HCT116 (cell line): ENCODE results near the gene PTGDS. TPM values are rescaled to one million over a fixed set of nuclear protein-coding genes. Genes with fewer than 3 reads are reported as not detected.

Experiments
- ATAC-seq: fragments of 200-7000 bp; cut with Tn5 transposase; 2 replicates; pipeline ENCODE4 v1.9.1; 2020; ENCODE audit warnings: mild to moderate bottlenecking, moderate library complexity
- BruUV-seq: library from RNA; stranded (reverse); fragments of 400-500 nt; replicated peaks from 2 replicates; lab custom pipeline; 2021; lab: Mats Ljungman, UMichigan
- CTCF ChIA-PET: fragments of 300-600 bp; sonication (Branson Sonifier 250); formaldehyde crosslinking; loops from one replicate; lab custom pipeline; 2021; ENCODE audit warnings: antibody characterized with exemption; lab: Charles Lee
- POLR2A ChIA-PET: fragments of 300-600, 350-600 bp; sonication (Branson Sonifier 250); formaldehyde crosslinking; loops from one replicate; lab custom pipeline; 2021; ENCODE audit warnings: antibody characterized with exemption; lab: Charles Lee
- RAD21 ChIA-PET, 2 experiments: fragments of 300-600 bp; sonication (Branson Sonifier 250); formaldehyde crosslinking; loops; one replicate each; lab custom pipeline; 2023; ENCODE audit warnings: low total read pairs in 2 of 2; ENCODE audit not compliant: uncharacterized antibody in 2 of 2, unreplicated experiment in 2 of 2, low non-redundant PET in 1 of 2; lab: Charles Lee
- DNase-seq: peaks from one replicate; pipeline ENCODE4 v3.0.0-alpha.2; 2010; ENCODE audit warnings: low read depth, low spot score
- H2AFZ ChIP-seq: fragments of 200-600 bp; shearing (Covaris generic), sonication (generic); 2 replicates; pipeline ENCODE4 v1.6.1; 2017; ENCODE audit warnings: low read depth, mixed run types, mixed read lengths, antibody characterized with exemption, low read length; ENCODE audit not compliant: poor library complexity, severe bottlenecking
- H3K27ac ChIP-seq: 2 replicates; pipeline ENCODE4 v1.5.1; 2012; ENCODE audit warnings: low read depth, low read length
- H3K27me3 ChIP-seq: fragments of 200-600 bp; sonication (generic); 2 replicates; pipeline ENCODE4 v1.6.1; 2016; ENCODE audit warnings: mixed run types, low read length, mixed read lengths; ENCODE audit not compliant: insufficient read depth
- H3K36me3 ChIP-seq, 2 experiments: fragments of 200-500 bp in 1 of 2; fragments of 200-600 bp in 1 of 2; sonication (Bioruptor generic) in 1 of 2; sonication (generic) in 1 of 2; 2 replicates each; pipeline versions ENCODE4 v1.5.1 to v1.6.1; 2014 to 2016; ENCODE audit warnings: low read length in 2 of 2, inconsistent platforms in 1 of 2, mixed read lengths in 1 of 2, mixed run types in 1 of 2; ENCODE audit not compliant: insufficient read depth in 2 of 2, control insufficient read depth in 1 of 2
- H3K4me1 ChIP-seq, 2 experiments: fragments of 200-600 bp in 1 of 2; sonication (generic) in 1 of 2; 2 replicates each; pipeline versions ENCODE4 v1.5.1 to v1.6.1; 2012 to 2017; ENCODE audit warnings: low read length in 2 of 2, inconsistent platforms in 1 of 2, mild to moderate bottlenecking in 1 of 2, mixed read lengths in 1 of 2, mixed run types in 1 of 2, moderate library complexity in 1 of 2; ENCODE audit not compliant: insufficient read depth in 2 of 2, control insufficient read depth in 1 of 2
- H3K4me2 ChIP-seq: fragments of 200-600 bp; sonication (generic); 2 replicates; pipeline ENCODE4 v1.6.1; 2017; ENCODE audit warnings: mixed run types, low read length, mixed read lengths
- H3K4me3 ChIP-seq, 2 experiments: fragments of 200-600 bp in 1 of 2; sonication (generic) in 1 of 2; replicated peaks in 1 of 2; 2 replicates each; pipeline ENCODE4 v1.5.1; 2011 to 2016; ENCODE audit warnings: low read length in 2 of 2, control low read depth in 1 of 2, low read depth in 1 of 2, mild to moderate bottlenecking in 1 of 2, mixed read lengths in 1 of 2, mixed run types in 1 of 2
- H3K79me2 ChIP-seq: fragments of 200-600 bp; sonication (generic); 2 replicates; pipeline ENCODE4 v1.6.1; 2017; ENCODE audit warnings: mild to moderate bottlenecking, mixed run types, low read length, moderate library complexity, mixed read lengths; ENCODE audit not compliant: insufficient read depth
- H3K9ac ChIP-seq: fragments of 200-600 bp; sonication (generic); 2 replicates; pipeline ENCODE4 v1.6.1; 2016; ENCODE audit warnings: low read length, mixed read lengths
- H3K9me2 ChIP-seq: fragments of 200-600 bp; sonication (generic), shearing (Covaris generic); 2 replicates; pipeline ENCODE4 v1.6.1; 2017; ENCODE audit warnings: mixed run types, mild to moderate bottlenecking, moderate library complexity; ENCODE audit not compliant: insufficient read depth
- H3K9me3 ChIP-seq, 2 experiments: fragments of 200-500 bp in 1 of 2; fragments of 200-600 bp in 1 of 2; sonication (Bioruptor generic) in 1 of 2; sonication (generic) in 1 of 2; 2 replicates each; pipeline ENCODE4 v1.6.1; 2014 to 2017; ENCODE audit warnings: low read length in 2 of 2, mixed read lengths in 2 of 2, inconsistent platforms in 1 of 2, low read depth in 1 of 2, mild to moderate bottlenecking in 1 of 2, mixed run types in 1 of 2, moderate library complexity in 1 of 2; ENCODE audit not compliant: control insufficient read depth in 1 of 2, insufficient read depth in 1 of 2
- H4K20me1 ChIP-seq: fragments of 200-600 bp; sonication (generic), shearing (Covaris generic); 2 replicates; pipeline ENCODE4 v1.6.1; 2017; ENCODE audit warnings: mixed run types, mild to moderate bottlenecking, moderate library complexity; ENCODE audit not compliant: insufficient read depth
- CEBPB ChIP-seq: IDR thresholded peaks from 2 replicates; pipeline ENCODE4 v1.6.1; 2012; ENCODE audit warnings: low read depth
- EGR1 ChIP-seq: IDR thresholded peaks from 2 replicates; pipeline ENCODE4 v1.6.1; 2012; ENCODE audit warnings: low read depth
- FOSL1 ChIP-seq: IDR thresholded peaks from 2 replicates; pipeline ENCODE4 v1.6.1; 2012; ENCODE audit warnings: low read depth
- RAD21 ChIP-seq: IDR thresholded peaks from 2 replicates; pipeline ENCODE4 v1.6.1; 2012; ENCODE audit warnings: low read depth, mild to moderate bottlenecking
- SIN3A ChIP-seq: IDR thresholded peaks from 2 replicates; pipeline ENCODE4 v1.6.1; 2012; ENCODE audit warnings: low read depth
- ZFX ChIP-seq: fragments of 450-650 bp; IDR thresholded peaks from 2 replicates; pipeline ENCODE4 v1.6.1; 2017
- ZNF274 ChIP-seq: fragments of 200-500 bp; sonication (Bioruptor generic); IDR thresholded peaks from 2 replicates; pipeline ENCODE4 v1.6.1; 2014; ENCODE audit warnings: mild to moderate bottlenecking, low read depth, low read length, inconsistent platforms
- intact Hi-C: fragments of 100-400 bp; cut with micrococcal nuclease; formaldehyde crosslinking; loops from 2 replicates; pipeline ENCODE4 v1.10.0; 2022
- total RNA-seq: library from RNA; stranded (reverse); gene quantifications from one replicate; pipeline ENCODE4 v1.2.1, GENCODE V29; 2021; ENCODE audit not compliant: unreplicated experiment
- TF ChIP-seq, protein P1 (sequence below): IDR thresholded peaks from 2 replicates; pipeline ENCODE4 v1.6.1; 2011; ENCODE audit warnings: mild to moderate bottlenecking, low read length, moderate library complexity; ENCODE audit not compliant: insufficient replicate concordance; ENCODE audit errors: extremely low read depth
- TF ChIP-seq, protein P2 (sequence below), 3 experiments: fragments of 200-600 bp in 1 of 3; sonication (generic) in 1 of 3; IDR thresholded peaks in 2 of 3; conservative IDR thresholded peaks in 1 of 3; 2 replicates each; pipeline ENCODE4 v1.5.1; 2012 to 2017; ENCODE audit warnings: low read depth in 2 of 3, low read length in 2 of 3, antibody characterized with exemption in 1 of 3, borderline replicate concordance in 1 of 3, control low read depth in 1 of 3, mild to moderate bottlenecking in 1 of 3, mixed read lengths in 1 of 3, mixed run types in 1 of 3, moderate library complexity in 1 of 3; ENCODE audit not compliant: insufficient read depth in 1 of 3

The PTGDS gene
- total RNA-seq, 1 experiment from 2014 or later, result 3.1 TPM

DNA sequence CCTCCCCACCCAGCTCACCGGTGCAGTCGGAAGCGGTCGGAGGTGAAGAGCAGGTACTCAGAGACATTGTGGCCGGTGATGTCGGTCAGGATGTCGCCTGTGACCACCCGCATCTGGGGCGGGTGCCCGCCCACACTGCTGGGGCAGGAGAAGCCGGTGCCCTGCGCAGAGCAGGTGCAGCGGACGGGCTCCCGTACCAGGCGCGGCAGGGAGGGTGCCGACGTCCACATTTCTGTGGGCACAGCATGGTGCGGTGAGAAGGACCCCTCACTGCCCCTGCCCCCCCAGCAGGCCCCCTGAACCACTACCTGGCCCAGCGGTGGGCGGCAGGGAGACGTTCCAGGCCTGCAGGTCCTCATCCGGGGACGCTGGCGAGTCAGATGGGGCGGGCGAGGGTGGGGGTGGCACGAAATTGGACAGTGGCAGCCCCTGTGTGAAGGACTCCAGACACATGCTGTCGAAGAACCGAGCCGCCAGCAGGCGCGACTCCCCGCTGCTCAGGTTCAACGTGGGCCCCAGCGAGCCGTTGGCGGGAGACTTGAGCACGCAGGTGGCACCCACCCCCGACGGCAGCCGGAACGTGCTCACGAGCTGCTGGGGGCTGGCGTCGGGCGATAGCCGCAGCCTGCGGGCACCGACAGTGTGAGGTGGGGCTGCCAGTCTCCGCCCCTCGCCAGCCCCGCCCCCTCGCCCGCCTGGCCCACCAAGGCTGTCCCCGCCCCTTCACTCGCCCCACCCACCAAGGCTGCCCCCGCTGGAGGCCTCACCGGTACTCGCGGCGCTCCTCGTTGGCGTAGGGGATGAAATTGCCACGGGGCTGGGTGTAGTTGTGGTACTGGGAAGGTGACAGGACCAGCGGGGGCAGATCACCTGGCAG, 35.6 kb downstream of the PTGDS start (continued):
- TF ChIP-seq, protein P1, sequence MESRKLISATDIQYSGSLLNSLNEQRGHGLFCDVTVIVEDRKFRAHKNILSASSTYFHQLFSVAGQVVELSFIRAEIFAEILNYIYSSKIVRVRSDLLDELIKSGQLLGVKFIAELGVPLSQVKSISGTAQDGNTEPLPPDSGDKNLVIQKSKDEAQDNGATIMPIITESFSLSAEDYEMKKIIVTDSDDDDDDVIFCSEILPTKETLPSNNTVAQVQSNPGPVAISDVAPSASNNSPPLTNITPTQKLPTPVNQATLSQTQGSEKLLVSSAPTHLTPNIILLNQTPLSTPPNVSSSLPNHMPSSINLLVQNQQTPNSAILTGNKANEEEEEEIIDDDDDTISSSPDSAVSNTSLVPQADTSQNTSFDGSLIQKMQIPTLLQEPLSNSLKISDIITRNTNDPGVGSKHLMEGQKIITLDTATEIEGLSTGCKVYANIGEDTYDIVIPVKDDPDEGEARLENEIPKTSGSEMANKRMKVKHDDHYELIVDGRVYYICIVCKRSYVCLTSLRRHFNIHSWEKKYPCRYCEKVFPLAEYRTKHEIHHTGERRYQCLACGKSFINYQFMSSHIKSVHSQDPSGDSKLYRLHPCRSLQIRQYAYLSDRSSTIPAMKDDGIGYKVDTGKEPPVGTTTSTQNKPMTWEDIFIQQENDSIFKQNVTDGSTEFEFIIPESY, result no peak
- no peak for TF ChIP-seq SIN3A
- TF ChIP-seq ZFX, result no peak
- TF ChIP-seq RAD21, result no peak
- no peak for TF ChIP-seq CEBPB
- TF ChIP-seq, all 23 proteins: peak for 0

DNA sequence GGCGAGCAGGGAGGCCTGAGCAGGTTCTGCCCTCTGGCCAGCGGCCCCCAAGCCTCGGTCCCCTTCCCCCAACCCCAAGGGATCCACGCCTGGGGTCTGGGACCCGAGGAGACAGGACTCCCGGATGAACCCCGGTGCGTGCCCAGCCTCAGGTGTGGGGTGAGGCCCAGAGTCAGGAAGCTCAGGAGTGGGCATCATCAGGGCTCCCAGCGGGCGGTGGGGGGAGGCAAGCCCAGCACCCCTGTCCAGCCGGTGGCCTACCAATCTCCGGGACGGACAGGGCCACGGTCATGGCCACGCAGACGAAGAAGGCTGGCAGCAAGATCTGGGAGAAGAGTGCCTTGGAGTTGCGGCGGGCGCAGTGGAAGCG, 36.3 kb downstream of the PTGDS start:
- Histone ChIP-seq H3K9ac (no peak overlapping the region), H3K27ac (no peak overlapping the region), H3K4me3 (no peak overlapping the region), H3K9me2 (no peaks in the 10 kb centered on the region), H3K9me3 (no peaks in the 10 kb centered on the region), H2AFZ (no peak overlapping the region)
- DNase-seq, result no peak
- no TSS peak for BruUV-seq
- RAD21 ChIA-PET, result no interaction called here
- TF ChIP-seq ZNF274, result no peak
- TF ChIP-seq, protein P2, sequence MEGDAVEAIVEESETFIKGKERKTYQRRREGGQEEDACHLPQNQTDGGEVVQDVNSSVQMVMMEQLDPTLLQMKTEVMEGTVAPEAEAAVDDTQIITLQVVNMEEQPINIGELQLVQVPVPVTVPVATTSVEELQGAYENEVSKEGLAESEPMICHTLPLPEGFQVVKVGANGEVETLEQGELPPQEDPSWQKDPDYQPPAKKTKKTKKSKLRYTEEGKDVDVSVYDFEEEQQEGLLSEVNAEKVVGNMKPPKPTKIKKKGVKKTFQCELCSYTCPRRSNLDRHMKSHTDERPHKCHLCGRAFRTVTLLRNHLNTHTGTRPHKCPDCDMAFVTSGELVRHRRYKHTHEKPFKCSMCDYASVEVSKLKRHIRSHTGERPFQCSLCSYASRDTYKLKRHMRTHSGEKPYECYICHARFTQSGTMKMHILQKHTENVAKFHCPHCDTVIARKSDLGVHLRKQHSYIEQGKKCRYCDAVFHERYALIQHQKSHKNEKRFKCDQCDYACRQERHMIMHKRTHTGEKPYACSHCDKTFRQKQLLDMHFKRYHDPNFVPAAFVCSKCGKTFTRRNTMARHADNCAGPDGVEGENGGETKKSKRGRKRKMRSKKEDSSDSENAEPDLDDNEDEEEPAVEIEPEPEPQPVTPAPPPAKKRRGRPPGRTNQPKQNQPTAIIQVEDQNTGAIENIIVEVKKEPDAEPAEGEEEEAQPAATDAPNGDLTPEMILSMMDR (IDR thresholded peaks at IDR 0.05 in 2 of 3, conservative IDR thresholded peaks at IDR 0.05 in 1 of 3; ENCODE audit: borderline replicate concordance in 1 of 3, insufficient read depth in 1 of 3, low read depth in 2 of 3, low read length in 2 of 3), result no peak
- TF ChIP-seq FOSL1, result no peak
- TF ChIP-seq EGR1, result no peak
- TF ChIP-seq, all 23 proteins: peak for 0
- H3K4me2 ChIP-seq, result no peak overlapping the region
- intact Hi-C loops, result no loop called here
- ATAC-seq, result no peak
- no peaks in the 10 kb centered on the region for H4K20me1 ChIP-seq
- POLR2A ChIA-PET, result no interaction called here
- CTCF ChIA-PET, result no interaction called here
- no peaks in the 10 kb centered on the region for H3K79me2 ChIP-seq
- no peaks in the 10 kb centered on the region for H3K27me3 ChIP-seq
- H3K4me1 ChIP-seq, result no peaks in the 10 kb centered on the region
- H3K36me3 ChIP-seq, result peaks cover 19 to 34% of the 10 kb centered on the region in 2 experiments; a peak in 3 of 4 replicates
